ENCODE data around the gene MAN1A1. TPM values are rescaled to one million over a fixed set of nuclear protein-coding genes. Genes with fewer than 3 reads are reported as not detected.

Gene MAN1A1
- total RNA-seq, 1 donor from 2014 or later, result 23.4 TPM

- TF ChIP-seq, protein P1, sequence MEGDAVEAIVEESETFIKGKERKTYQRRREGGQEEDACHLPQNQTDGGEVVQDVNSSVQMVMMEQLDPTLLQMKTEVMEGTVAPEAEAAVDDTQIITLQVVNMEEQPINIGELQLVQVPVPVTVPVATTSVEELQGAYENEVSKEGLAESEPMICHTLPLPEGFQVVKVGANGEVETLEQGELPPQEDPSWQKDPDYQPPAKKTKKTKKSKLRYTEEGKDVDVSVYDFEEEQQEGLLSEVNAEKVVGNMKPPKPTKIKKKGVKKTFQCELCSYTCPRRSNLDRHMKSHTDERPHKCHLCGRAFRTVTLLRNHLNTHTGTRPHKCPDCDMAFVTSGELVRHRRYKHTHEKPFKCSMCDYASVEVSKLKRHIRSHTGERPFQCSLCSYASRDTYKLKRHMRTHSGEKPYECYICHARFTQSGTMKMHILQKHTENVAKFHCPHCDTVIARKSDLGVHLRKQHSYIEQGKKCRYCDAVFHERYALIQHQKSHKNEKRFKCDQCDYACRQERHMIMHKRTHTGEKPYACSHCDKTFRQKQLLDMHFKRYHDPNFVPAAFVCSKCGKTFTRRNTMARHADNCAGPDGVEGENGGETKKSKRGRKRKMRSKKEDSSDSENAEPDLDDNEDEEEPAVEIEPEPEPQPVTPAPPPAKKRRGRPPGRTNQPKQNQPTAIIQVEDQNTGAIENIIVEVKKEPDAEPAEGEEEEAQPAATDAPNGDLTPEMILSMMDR (conservative IDR thresholded peaks at IDR 0.05; ENCODE audit: low read depth, low read length), result no peak
- H3K4me3 ChIP-seq (ENCODE audit: low read depth, low read length), result no peak overlapping the region
- DNase-seq (ENCODE audit: low read depth), result no peak
These were observed 168.5 kb downstream of the MAN1A1 start for GRCh38 chr6:119181046-119181445.

GRCh38 chr6:119179842-119180241 is 169.7 kb downstream of the MAN1A1 start:
- no peak for DNase-seq (ENCODE audit: low read depth)
- TF ChIP-seq, protein P1 (conservative IDR thresholded peaks at IDR 0.05; ENCODE audit: low read depth, low read length), result no peak
- no peak overlapping the region for H3K4me3 ChIP-seq (ENCODE audit: low read depth, low read length)

- no peak overlapping the region for H3K4me3 ChIP-seq (ENCODE audit: low read depth, low read length)
- TF ChIP-seq, protein P1 (conservative IDR thresholded peaks at IDR 0.05; ENCODE audit: low read depth, low read length), result no peak
- no peak for DNase-seq (ENCODE audit: low read depth)
These were observed 170.5 kb downstream of the MAN1A1 start for GRCh38 chr6:119179062-119179461.

- no peak for DNase-seq (ENCODE audit: low read depth)
- TF ChIP-seq, protein P1 (conservative IDR thresholded peaks at IDR 0.05; ENCODE audit: low read depth, low read length), result no peak
- no peak overlapping the region for H3K4me3 ChIP-seq (ENCODE audit: low read depth, low read length)
These were observed 173.1 kb downstream of the MAN1A1 start for GRCh38 chr6:119176445-119176844.

- no peak overlapping the region for H3K4me3 ChIP-seq (ENCODE audit: low read depth, low read length)
- DNase-seq (ENCODE audit: low read depth), result no peak
- TF ChIP-seq, protein P1 (conservative IDR thresholded peaks at IDR 0.05; ENCODE audit: low read depth, low read length), result no peak
These were observed 174.4 kb downstream of the MAN1A1 start for GRCh38 chr6:119174879-119175817.

- no peak overlapping the region for H3K4me3 ChIP-seq (ENCODE audit: low read depth, low read length)
- TF ChIP-seq, protein P1 (conservative IDR thresholded peaks at IDR 0.05; ENCODE audit: low read depth, low read length), result no peak
- no peak for DNase-seq (ENCODE audit: low read depth)
These were observed 175.5 kb downstream of the MAN1A1 start for GRCh38 chr6:119174085-119174445.

Data from epithelial cell of proximal tubule (primary cell).